ENCODE data around the gene OSBPL2.

Gene OSBPL2

DNA sequence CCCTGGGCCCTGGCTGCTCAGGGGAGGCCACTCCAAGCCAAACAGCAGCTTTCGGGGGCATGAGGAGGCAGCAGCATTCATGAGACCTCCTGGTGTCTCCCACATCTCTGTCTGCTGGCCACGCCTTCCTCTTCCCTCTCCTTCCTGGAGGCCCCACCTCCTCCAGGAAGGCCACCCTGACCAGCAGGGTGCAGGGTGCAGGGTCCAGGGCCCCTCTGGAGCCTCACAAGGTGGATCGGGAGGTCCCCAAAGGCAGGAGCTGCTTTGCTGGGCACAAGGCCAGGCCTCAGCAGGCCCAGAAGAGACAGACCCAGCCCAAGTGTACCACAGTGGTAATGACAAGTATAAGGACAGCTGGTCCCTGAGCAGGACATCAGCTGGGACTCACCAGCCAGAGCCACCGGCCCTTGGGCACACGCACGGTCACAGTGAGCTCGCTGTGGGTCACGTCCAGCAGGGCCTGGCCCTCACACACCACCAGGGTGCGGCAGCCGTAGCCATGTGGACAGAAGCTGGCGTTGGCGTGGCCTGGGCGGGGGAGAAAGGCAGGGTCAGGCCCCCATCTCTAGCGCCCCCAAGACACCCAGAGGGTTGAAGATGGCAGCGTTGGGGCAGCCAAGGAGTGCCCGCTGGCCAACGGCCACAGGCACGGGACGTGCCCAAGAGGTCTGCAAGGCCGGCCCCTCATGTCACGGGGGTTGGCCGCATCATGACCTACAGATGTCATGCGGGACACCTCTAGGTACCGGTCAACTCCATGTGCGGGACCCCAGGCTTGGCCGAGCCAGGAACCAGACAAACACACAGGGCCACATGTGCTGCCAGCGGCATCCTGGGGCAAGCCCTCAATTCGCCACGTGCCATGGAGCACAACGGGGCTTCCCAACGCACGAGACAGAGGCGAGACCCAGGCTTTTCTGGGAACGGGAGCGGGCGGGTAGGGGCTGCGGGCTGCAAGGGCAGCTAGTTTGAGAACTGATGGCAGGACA is 91.4 kb downstream of the OSBPL2 start:
- DNase-seq: no peak

DNA sequence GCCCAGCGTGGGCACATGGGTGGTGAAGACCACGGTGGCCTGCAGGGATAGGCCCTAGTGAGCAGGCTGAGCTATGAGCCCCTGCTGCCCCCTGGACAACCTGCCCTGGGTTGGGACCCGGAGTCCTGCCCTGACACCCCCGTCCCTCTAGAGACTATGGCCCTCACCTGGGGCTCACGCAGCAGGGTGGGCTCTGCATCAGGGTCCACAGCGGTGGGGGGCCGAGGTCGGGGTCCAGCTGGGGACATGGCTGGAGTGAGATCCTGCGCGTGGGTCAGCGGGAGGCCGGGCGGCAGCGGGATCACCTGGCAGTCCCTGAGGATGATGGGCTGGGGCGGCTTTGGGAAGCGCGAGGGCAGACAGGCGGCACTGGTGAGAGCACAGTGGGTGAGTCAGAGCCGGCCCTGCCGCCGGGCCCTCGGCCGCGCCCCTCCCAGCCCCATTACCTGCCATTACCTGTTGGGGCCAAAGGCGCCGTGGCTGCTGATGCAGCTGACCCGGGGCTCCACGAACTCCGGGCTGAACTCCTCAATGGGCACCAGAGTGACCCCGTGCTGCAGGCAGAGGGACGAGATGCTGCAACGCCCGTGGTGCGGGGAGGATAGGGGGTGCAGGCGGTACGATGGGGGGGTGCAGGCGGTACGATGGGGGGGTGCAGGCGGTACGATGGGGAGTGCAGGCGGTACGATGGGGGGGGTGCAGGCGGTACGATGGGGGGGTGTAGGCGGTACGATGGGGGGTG is 92.4 kb downstream of the OSBPL2 start:
- no peak for DNase-seq

DNA sequence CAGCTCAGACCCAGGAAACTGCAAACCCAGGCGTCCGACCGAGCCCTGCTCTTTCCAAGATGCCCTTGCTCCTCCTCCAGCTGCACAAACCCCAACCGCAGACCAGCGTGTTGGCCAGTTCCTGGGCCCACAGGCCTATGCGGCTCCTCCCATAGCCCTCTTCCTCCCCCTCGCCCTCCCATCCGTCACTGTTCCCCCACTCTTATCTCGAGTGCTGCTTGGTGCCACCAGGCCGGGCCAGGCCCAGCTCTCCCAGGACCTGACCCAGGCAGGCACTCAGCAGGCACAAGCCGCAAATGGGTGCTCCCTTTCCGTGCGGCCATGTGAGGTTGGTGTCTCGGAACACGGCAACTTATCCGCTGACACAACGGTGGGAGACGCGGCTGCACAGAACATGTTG is 93.0 kb downstream of the OSBPL2 start:
- DNase-seq: no peak

DNA sequence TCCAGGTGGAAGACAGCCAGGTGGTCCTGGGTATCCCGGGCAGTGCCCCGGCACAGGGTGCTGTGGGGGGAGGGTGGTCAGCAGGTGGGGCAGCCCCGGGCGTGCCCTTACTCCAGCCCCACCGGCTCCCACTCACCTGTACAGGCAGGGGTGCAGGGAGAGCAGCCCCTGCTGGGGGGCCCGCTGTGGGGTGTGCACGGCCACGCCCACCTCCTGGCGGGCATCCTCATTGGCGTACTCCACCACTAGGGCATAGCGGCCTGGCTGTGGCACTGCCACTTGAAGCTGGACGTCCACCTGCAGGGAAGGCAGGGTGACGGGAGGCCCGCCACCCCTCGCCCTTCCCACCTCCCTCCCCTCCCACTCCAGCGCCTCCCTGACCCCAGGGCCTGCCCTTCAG is 94.1 kb downstream of the OSBPL2 start:
- no peak for DNase-seq

- DNase-seq: no peak
These were observed 94.9 kb downstream of the OSBPL2 start for GRCh38 chr20:62332989-62333819.

DNA sequence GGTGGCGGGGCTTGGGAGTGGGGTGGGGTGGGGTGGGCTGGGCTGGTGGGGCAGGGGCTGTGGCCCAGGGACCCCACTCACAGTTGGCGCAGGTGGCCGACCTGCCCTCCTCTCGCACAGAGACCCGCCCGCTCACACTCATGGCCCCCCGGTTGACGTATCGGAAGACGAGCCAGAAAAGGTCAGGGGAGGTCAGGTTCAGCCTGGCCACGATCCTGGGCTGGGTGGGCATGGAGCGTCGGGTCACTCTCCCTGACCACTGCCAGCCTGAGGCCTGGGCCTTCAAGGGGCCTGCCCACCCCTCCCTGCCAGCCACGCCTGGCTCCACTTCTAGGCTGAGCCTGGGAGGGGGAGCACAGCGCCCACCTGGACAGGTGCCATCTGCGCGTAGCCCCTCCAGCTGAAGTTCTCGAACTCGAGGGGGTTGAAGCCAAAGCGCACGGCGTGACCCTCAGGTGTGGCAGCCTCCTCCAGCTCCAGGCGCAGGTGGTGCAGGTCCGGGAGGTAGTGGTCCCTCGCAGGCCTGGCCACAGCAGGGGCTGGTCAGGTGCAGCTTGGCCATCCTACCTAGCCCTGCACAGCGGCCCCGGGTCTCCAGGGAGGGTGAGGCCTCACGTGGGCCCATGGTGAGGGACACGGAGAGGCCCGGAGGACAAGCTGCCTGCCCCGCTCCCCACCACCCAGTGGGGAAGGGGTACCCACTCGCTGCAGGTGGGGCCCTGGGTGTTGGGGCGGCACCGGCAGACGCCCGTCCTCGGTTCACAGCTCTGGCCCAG is 95.7 kb downstream of the OSBPL2 start:
- no peak for DNase-seq

GRCh38 chr20:62334881-62335280 is 96.6 kb downstream of the OSBPL2 start:
- DNase-seq: no peak

- no peak for DNase-seq
These were observed 97.2 kb downstream of the OSBPL2 start for GRCh38 chr20:62335532-62335931.

DNA sequence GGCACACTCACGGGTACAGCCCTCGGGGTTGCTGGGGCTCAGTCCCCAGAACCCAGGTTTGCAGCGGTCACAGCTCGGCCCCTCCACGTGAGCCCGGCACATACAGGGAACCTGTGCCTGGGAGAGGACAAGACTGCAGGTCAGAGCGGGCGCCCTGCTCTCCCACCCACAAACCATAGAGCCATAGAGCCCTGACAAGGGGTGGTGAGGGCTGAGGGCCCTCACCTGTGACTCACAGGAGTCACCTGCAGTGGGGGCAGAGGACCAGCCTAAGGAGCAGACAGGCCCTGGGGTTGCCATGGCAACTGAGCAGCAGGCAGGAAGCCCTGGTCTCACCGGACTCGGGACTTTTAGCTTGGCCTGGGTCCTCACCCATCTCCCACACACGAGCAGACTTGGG is 98.0 kb downstream of the OSBPL2 start:
- DNase-seq: no peak

DNA sequence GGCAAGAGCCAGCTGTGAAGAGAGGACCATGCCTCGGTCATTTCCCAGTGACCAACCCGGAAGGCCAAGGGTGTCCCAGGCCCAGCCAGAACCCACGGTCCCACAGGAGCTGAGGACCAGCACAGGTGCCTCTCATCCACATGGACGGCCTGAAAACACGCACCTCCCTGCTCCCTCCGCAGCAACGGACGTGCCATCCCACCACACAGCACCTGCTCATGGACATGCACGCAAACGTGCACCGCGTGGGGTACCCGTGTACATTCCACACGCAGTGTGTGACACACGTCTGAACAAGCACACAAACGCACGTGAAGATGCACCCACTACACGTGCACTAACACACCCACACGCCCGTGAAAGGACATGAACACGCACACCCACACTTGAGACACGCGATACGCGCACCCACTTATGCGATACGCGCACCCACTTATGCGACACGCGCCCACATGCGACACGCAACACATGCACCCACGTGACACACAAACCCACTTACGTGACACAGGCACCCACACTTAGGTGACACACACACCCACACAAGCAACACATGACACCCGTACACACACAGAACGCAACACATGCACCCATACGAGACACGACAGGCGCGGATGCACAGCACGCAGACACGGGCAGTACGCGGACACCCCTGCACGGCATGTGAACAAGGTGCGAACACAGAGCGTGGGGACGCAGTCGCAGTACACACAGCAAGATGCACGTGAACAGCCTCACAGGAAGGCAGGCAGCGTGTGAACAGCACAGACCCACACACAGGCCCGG is 98.6 kb downstream of the OSBPL2 start:
- no peak for DNase-seq

- no peak for DNase-seq
These were observed 99.4 kb downstream of the OSBPL2 start for GRCh38 chr20:62337558-62338293.

GRCh38 chr20:62338294-62338620 is 99.9 kb downstream of the OSBPL2 start:
- no peak for DNase-seq

- DNase-seq: no peak
These were observed 101.3 kb downstream of the OSBPL2 start for GRCh38 chr20:62339647-62340062.

- DNase-seq: no peak
These were observed 104.6 kb downstream of the OSBPL2 start for GRCh38 chr20:62342910-62343309.

GRCh38 chr20:62344092-62344491 is 105.8 kb downstream of the OSBPL2 start:
- DNase-seq: no peak

DNA sequence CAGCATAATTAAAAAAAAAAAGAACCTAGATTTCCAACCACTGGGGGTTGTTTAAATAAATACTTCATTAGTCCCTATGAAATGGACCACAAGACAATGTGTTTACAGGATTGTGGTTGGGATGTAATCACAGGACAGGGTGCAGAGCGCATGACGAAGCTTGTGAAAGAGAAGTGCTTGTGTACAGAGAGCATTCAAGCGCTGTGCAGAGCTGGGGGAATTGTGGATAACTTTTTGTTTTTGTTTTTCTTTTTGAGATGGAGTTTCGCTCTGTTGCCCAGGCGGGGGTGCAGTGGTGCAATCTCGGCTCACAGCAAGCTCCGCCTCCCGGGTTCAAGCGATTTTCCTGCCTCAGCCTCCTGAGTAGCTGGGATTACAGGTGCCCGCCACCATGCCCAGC is 106.5 kb downstream of the OSBPL2 start:
- DNase-seq: no peak
